GM12878 (cell line): ENCODE data around the gene HIVEP3. TPM values are rescaled to one million over a fixed set of nuclear protein-coding genes. Genes with fewer than 3 reads are reported as not detected.

Experiments
- ATAC-seq: fragments of 200-7000 bp; cut with Tn5 transposase; 3 replicates; pipeline ENCODE4 v1.9.1; 2020; ENCODE audit warnings: mild to moderate bottlenecking, moderate library complexity
- BruUV-seq: library from RNA; stranded (reverse); fragments of 400-500 nt; replicated peaks from 2 replicates; lab custom pipeline; 2021; lab: Mats Ljungman, UMichigan
- CTCF ChIA-PET: fragments of 300-600 bp; sonication (Branson Sonifier 250); formaldehyde crosslinking; extraction: SDS; loops from one replicate; lab custom pipeline; 2021; ENCODE audit warnings: inconsistent platforms; lab: Yijun Ruan, JAX
- POLR2A ChIA-PET: fragments of 350-600 bp; formaldehyde crosslinking; extraction: SDS; loops from one replicate; lab custom pipeline; 2021; ENCODE audit warnings: inconsistent platforms; lab: Charles Lee
- RAD21 ChIA-PET: fragments of 300-600 bp; sonication (Branson Sonifier 250); formaldehyde crosslinking; loops from one replicate; lab custom pipeline; 2023; ENCODE audit warnings: antibody characterized with exemption; ENCODE audit not compliant: unreplicated experiment; lab: Charles Lee
- SMC1A ChIA-PET: fragments of 300-600 bp; sonication (Branson Sonifier 250); formaldehyde crosslinking; loops from one replicate; lab custom pipeline; 2023; ENCODE audit not compliant: unreplicated experiment, uncharacterized antibody; lab: Charles Lee
- DNase-seq: peaks from one replicate; pipeline ENCODE4 v3.0.0-alpha.2; 2011; ENCODE audit warnings: low read depth, low spot score
- FAIRE-seq: peaks from 3 replicates; lab custom pipeline; 2011; peaks lifted over from hg19 to GRCh38; lab: Jason Lieb, UNC
- H2AFZ ChIP-seq: 2 replicates; pipeline ENCODE4 v1.6.0; 2011; ENCODE audit warnings: low read depth, low read length, control low read depth; ENCODE audit not compliant: control insufficient read depth
- H3K27ac ChIP-seq: 2 replicates; pipeline ENCODE4 v1.5.1; 2011; ENCODE audit warnings: control low read depth; ENCODE audit not compliant: control insufficient read depth, insufficient read depth
- H3K27me3 ChIP-seq, 2 experiments: replicated peaks in 1 of 2; 2 replicates each; pipeline versions ENCODE4 v1.6.0 to v1.6.1; 2011; ENCODE audit warnings: low read length in 1 of 2; ENCODE audit not compliant: control insufficient read depth in 2 of 2, insufficient read depth in 2 of 2
- H3K36me3 ChIP-seq, 2 experiments: 2 replicates each; pipeline ENCODE4 v1.5.1; 2011; ENCODE audit warnings: low read length in 1 of 2; ENCODE audit not compliant: control insufficient read depth in 2 of 2, insufficient read depth in 2 of 2
- H3K4me1 ChIP-seq: 2 replicates; pipeline ENCODE4 v1.6.1; 2011; ENCODE audit warnings: mild to moderate bottlenecking, low read length, moderate library complexity, mixed read lengths; ENCODE audit not compliant: control insufficient read depth, insufficient read depth
- H3K4me2 ChIP-seq: 2 replicates; pipeline ENCODE4 v1.6.0; 2011; ENCODE audit warnings: control low read depth; ENCODE audit not compliant: control insufficient read depth, insufficient read depth
- H3K4me3 ChIP-seq: fragments of 200-600 bp; sonication (generic); 2 replicates; pipeline ENCODE4 v1.5.1; 2016
- H3K79me2 ChIP-seq: 2 replicates; pipeline ENCODE4 v1.6.0; 2011; ENCODE audit warnings: low read length; ENCODE audit not compliant: control insufficient read depth, insufficient read depth
- H3K9ac ChIP-seq: 2 replicates; pipeline ENCODE4 v1.8.0; 2011; ENCODE audit warnings: low read length, control low read depth, mixed read lengths; ENCODE audit not compliant: control insufficient read depth, insufficient read depth
- H3K9me3 ChIP-seq: replicated peaks from 3 replicates; pipeline ENCODE4 v1.5.1; 2011; ENCODE audit warnings: mild to moderate bottlenecking, low read length; ENCODE audit not compliant: control insufficient read depth, insufficient read depth
- H4K20me1 ChIP-seq: 2 replicates; pipeline ENCODE4 v1.6.0; 2011; ENCODE audit not compliant: control insufficient read depth, insufficient read depth
- IRF3 ChIP-seq: fragments of 450-650 bp; IDR thresholded peaks from 2 replicates; pipeline ENCODE4 v1.6.1; 2014; ENCODE audit warnings: mild to moderate bottlenecking
- MLLT1 ChIP-seq: fragments of 450-650 bp; IDR thresholded peaks from 2 replicates; pipeline ENCODE4 v1.6.1; 2016; ENCODE audit warnings: mild to moderate bottlenecking
- PRDM15 ChIP-seq: fragments of 450-650 bp; formaldehyde crosslinking; IDR thresholded peaks from 2 replicates; pipeline ENCODE4 v1.4.0; 2020; ENCODE audit warnings: mild to moderate bottlenecking, moderate library complexity
- RELB ChIP-seq: fragments of 450-650 bp; IDR thresholded peaks from 2 replicates; pipeline ENCODE4 v1.6.1; 2017; ENCODE audit warnings: low read depth, mild to moderate bottlenecking, moderate library complexity
- SMAD1 ChIP-seq: fragments of 450-650 bp; IDR thresholded peaks from 2 replicates; pipeline ENCODE4 v1.6.1; 2018; ENCODE audit warnings: mild to moderate bottlenecking, low read depth; ENCODE audit not compliant: partially characterized antibody
- TAF1 ChIP-seq: IDR thresholded peaks from 2 replicates; pipeline ENCODE4 v1.6.1; 2011; ENCODE audit warnings: mild to moderate bottlenecking, low read depth, low read length, borderline replicate concordance
- USF2 ChIP-seq: IDR thresholded peaks from 2 replicates; pipeline ENCODE4 v1.6.1; 2011; ENCODE audit warnings: low read depth, low read length, improper control_type of control experiment, borderline replicate concordance
- WGBS: methylation state at CpG from one replicate; pipeline ENCODE4 v1.1.6; 2016; ENCODE audit warnings: low lambda C conversion rate; ENCODE audit not compliant: insufficient replicate concordance, insufficient coverage; ENCODE audit errors: missing lambda C conversion rate; 5-methylcytosine and 5-hydroxymethylcytosine counted together
- in situ Hi-C: fragments of 300-500 bp; cut with MboI; formaldehyde crosslinking; loops from 9 replicates; pipeline ENCODE4 v1.14.3; 2018; ENCODE audit warnings: mixed read lengths
- intact Hi-C: fragments of 100-400 bp; cut with micrococcal nuclease; formaldehyde crosslinking; loops from one replicate; pipeline ENCODE4 v1.14.2; 2022; ENCODE audit not compliant: unreplicated experiment
- polyA plus RNA-seq, 11 experiments: library from polyadenylated mRNA; depleted of rRNA in 4 of 11; unstranded in 6 of 11; stranded (reverse) in 5 of 11; fragments of >200 nt; fragmentation: Nextera tagmentation in 4 of 11; fragmentation: Illumina TruSeq in 1 of 11; extraction: Ambion mirVana in 4 of 11; extraction: Trizol in 1 of 11; gene quantifications; 1 replicate in 1 of 11; 2 replicates in 10 of 11; pipeline versions ENCODE4 v1.2.1 to v1.2.3, GENCODE V29; 2011 to 2016; ENCODE audit warnings: inconsistent platforms in 2 of 11, missing spikeins in 2 of 11, low read depth in 1 of 11
- total RNA-seq, 4 experiments: library from RNA; depleted of rRNA in 3 of 4; stranded (reverse); fragments of >200 nt in 3 of 4; fragmentation: Illumina TruSeq in 1 of 4; extraction: Trizol in 1 of 4; gene quantifications; 2 replicates each; pipeline versions ENCODE4 v1.2.1 to v1.2.3, GENCODE V29; 2013 to 2021

The HIVEP3 gene
- total and polyA plus RNA-seq, 10 of the 15 experiments (the other 5 are each of a cell fraction or from before 2014, with no cell fraction given): 1.8 to 13.6 (median 3.8) TPM

GRCh38 chr1:41823471-41823870 is 95.3 kb downstream of the HIVEP3 start:
- H3K79me2 ChIP-seq: no peaks in the 10 kb centered on the region
- intact Hi-C loops: no loop called here
- H3K4me1 ChIP-seq: peaks cover 5% of the 10 kb centered on the region; the same call in 1 of the 2 replicates
- H2AFZ ChIP-seq: no peak overlapping the region
- SMC1A ChIA-PET: interaction anchor here (0.6 to 1.0 kb wide), 2 partner anchors 26 to 151 kb away, joined by 3 read pairs; no protein-coding TSS in a partner anchor
- no peak for ATAC-seq
- H3K27me3 ChIP-seq: no peaks in the 10 kb centered on the region
- no peaks in the 10 kb centered on the region for H3K36me3 ChIP-seq
- H4K20me1 ChIP-seq: no peaks in the 10 kb centered on the region
- no peak for DNase-seq
- RAD21 ChIA-PET: interaction anchor here (1.3 kb wide), 1 partner anchor 12 kb away, joined by 3 read pairs; no protein-coding TSS in a partner anchor
- no peak overlapping the region for H3K27ac ChIP-seq
- H3K4me2 ChIP-seq: no peak overlapping the region
- in situ Hi-C loops: no loop called here
- CTCF ChIA-PET: interaction anchor here (2.1 kb wide), 1 partner anchor 11 kb away, joined by 8 read pairs; no protein-coding TSS in a partner anchor
- TF ChIP-seq TAF1 (no peak), USF2 (no peak), MLLT1 (no peak), PRDM15 (CRISPR knock-in tag) (no peak), IRF3 (no peak), SMAD1 (no peak), RELB (no peak)
- TF ChIP-seq, all 136 proteins: peak for 0
- Histone ChIP-seq H3K9me3 (no peaks in the 10 kb centered on the region), H3K9ac (no peak overlapping the region), H3K4me3 (no peak overlapping the region)
- WGBS: 50% methylated on average over 4 of the region's 4 CpGs
- POLR2A ChIA-PET: no interaction called here
- FAIRE-seq: no peak
- no TSS peak for BruUV-seq
